ENCODE data around the gene CHMP6. TPM values are rescaled to one million over a fixed set of nuclear protein-coding genes. Genes with fewer than 3 reads are reported as not detected.

The CHMP6 gene
- total RNA-seq, 1 experiment from 2014 or later, result 22.0 TPM

- Histone ChIP-seq H2AFZ (ENCODE audit: low read depth, low read length, poor library complexity, severe bottlenecking) (no peak overlapping the region), H3K4me3 (replicated peaks in 1 of 2; ENCODE audit: low read depth in 1 of 2, low read length in 2 of 2) (no peak overlapping the region), H3K9me3 (ENCODE audit: control insufficient read depth in 1 of 2, insufficient read depth in 1 of 2, low read depth in 1 of 2, low read length in 2 of 2) (no peaks in the 10 kb centered on the region), H3K27ac (ENCODE audit: low read depth, low read length) (no peak overlapping the region; the same call in 1 of the 2 replicates), H3K79me2 (ENCODE audit: insufficient read depth, low read length) (no peaks in the 10 kb centered on the region), H3K4me2 (ENCODE audit: low read length) (no peak overlapping the region), H4K20me1 (ENCODE audit: insufficient read depth) (no peaks in the 10 kb centered on the region), H3K36me3 (ENCODE audit: control insufficient read depth in 1 of 2, insufficient read depth in 2 of 2, low read length in 2 of 2) (no peaks in the 10 kb centered on the region), H3K27me3 (ENCODE audit: insufficient read depth, low read length) (no peaks in the 10 kb centered on the region), H3K4me1 (ENCODE audit: control insufficient read depth in 1 of 2, insufficient read depth in 2 of 2, low read length in 2 of 2) (peaks cover 21 to 32% of the 10 kb centered on the region in 2 experiments), H3K9ac (ENCODE audit: low read length) (no peak overlapping the region), H3K9me2 (ENCODE audit: insufficient read depth) (no peaks in the 10 kb centered on the region)
- POLR2A ChIA-PET, result no interaction called here
- TF ChIP-seq EZH2 (IDR thresholded peaks at IDR 0.05) (no peak), CEBPB (IDR thresholded peaks at IDR 0.05; ENCODE audit: low read depth) (no peak), ZNF274 (IDR thresholded peaks at IDR 0.05; ENCODE audit: low read depth, low read length) (no peak), YY1 (IDR thresholded peaks at IDR 0.05; ENCODE audit: extremely low read depth, insufficient replicate concordance, low read depth, low read length) (no peak), SRF (IDR thresholded peaks at IDR 0.05; ENCODE audit: low read depth) (no peak), TCF7L2 (IDR thresholded peaks at IDR 0.05; ENCODE audit: borderline replicate concordance, extremely low read depth, insufficient read depth, insufficient read length) (no peak), CBX3 (IDR thresholded peaks at IDR 0.05; ENCODE audit: low read depth) (no peak), ZBTB33 (IDR thresholded peaks at IDR 0.05; ENCODE audit: extremely low read depth, insufficient replicate concordance, low read length) (no peak), POLR2AphosphoS5 (IDR thresholded peaks at IDR 0.05; ENCODE audit: low read depth, low read length) (no peak), JUND (IDR thresholded peaks at IDR 0.05) (no peak), MAX (IDR thresholded peaks at IDR 0.05) (no peak), FOSL1 (IDR thresholded peaks at IDR 0.05; ENCODE audit: low read depth) (no peak)
- TF ChIP-seq, protein P1, sequence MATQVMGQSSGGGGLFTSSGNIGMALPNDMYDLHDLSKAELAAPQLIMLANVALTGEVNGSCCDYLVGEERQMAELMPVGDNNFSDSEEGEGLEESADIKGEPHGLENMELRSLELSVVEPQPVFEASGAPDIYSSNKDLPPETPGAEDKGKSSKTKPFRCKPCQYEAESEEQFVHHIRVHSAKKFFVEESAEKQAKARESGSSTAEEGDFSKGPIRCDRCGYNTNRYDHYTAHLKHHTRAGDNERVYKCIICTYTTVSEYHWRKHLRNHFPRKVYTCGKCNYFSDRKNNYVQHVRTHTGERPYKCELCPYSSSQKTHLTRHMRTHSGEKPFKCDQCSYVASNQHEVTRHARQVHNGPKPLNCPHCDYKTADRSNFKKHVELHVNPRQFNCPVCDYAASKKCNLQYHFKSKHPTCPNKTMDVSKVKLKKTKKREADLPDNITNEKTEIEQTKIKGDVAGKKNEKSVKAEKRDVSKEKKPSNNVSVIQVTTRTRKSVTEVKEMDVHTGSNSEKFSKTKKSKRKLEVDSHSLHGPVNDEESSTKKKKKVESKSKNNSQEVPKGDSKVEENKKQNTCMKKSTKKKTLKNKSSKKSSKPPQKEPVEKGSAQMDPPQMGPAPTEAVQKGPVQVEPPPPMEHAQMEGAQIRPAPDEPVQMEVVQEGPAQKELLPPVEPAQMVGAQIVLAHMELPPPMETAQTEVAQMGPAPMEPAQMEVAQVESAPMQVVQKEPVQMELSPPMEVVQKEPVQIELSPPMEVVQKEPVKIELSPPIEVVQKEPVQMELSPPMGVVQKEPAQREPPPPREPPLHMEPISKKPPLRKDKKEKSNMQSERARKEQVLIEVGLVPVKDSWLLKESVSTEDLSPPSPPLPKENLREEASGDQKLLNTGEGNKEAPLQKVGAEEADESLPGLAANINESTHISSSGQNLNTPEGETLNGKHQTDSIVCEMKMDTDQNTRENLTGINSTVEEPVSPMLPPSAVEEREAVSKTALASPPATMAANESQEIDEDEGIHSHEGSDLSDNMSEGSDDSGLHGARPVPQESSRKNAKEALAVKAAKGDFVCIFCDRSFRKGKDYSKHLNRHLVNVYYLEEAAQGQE (IDR thresholded peaks at IDR 0.05; ENCODE audit: low read depth), result no peak
- TF ChIP-seq, protein P2, sequence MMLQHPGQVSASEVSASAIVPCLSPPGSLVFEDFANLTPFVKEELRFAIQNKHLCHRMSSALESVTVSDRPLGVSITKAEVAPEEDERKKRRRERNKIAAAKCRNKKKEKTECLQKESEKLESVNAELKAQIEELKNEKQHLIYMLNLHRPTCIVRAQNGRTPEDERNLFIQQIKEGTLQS (IDR thresholded peaks at IDR 0.05), result no peak
- intact Hi-C loops (cut with micrococcal nuclease), result loop anchor here (5.0 to 10.0 kb wide), 3 partner anchors 242 to 975 kb away; partner anchors contain the start of gene CEP131
- ATAC-seq, result no peak
- BruUV-seq (replicated peaks), result no TSS peak
- no peak for DNase-seq (ENCODE audit: low read depth, low spot score)
- CTCF ChIA-PET, result interaction anchor here (1.5 kb wide), 1 partner anchor 556 kb away, joined by 9 read pairs; no protein-coding TSS in a partner anchor
- RAD21 ChIA-PET (ENCODE audit: low non-redundant PET in 1 of 2, low total read pairs in 2 of 2, uncharacterized antibody in 2 of 2, unreplicated experiment in 2 of 2), result no interaction called here
These were observed 9.1 kb upstream of the CHMP6 start for GRCh38 chr17:80982426-80982974.
